ENCODE results near the gene TNK2. TPM values are rescaled to one million over a fixed set of nuclear protein-coding genes. Genes with fewer than 3 reads are reported as not detected.

Gene TNK2
- total and polyA plus RNA-seq, 2 donors (not counting 1 experiment from before 2014, with no cell fraction given), result 131 to 198 TPM

DNA sequence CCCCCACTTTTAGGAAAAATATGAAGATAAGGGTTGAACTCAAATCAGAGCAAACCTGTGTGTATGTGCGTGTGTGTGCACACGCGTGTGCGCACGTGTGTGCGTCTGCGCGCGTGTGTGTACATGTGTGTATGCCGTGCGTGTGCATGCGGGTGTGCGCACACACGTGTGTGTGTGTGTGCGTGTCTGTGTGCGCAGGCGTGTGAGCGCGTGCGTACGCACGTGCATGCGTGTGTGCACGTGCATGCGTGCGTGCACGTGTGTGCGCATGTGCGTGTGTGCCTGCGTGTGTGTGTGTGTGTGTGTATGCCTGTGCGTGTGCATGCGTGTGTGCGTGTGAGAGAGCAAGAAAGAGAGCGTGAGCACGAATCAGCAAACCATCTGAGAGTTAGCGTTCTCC lies 20.7 kb downstream of the TNK2 start:
- Mint-ChIP-seq H3K27me3 (no peaks in the 10 kb centered on the region), H3K4me3 (no peak overlapping the region), H3K27ac (no peak overlapping the region), H3K4me1 (peaks cover 3% of the 10 kb centered on the region), H3K9me3 (ENCODE audit: insufficient read depth) (no peaks in the 10 kb centered on the region)
- no peak overlapping the region for H3K9ac ChIP-seq (ENCODE audit: low read length)
- ChIA-PET POLR2A (no interaction called here), CTCF (no interaction called here)
- H3K4me1 ChIP-seq (ENCODE audit: control insufficient read depth in 2 of 2, insufficient read depth in 2 of 2, low read length in 2 of 2), result no peaks in the 10 kb centered on the region
- 95% methylated on average over 27 of the region's 36 CpGs for WGBS (ENCODE audit: insufficient coverage)
- intact Hi-C loops (cut with micrococcal nuclease), result no loop called here
- H2AFZ ChIP-seq (ENCODE audit: insufficient read depth, low read depth, low read length, poor library complexity, severe bottlenecking), result no peak overlapping the region
- H3K27ac ChIP-seq (ENCODE audit: low read length in 2 of 2), result no peak overlapping the region
- no peak for ATAC-seq (ENCODE audit: low read depth)
- H4K20me1 ChIP-seq (ENCODE audit: control insufficient read depth, insufficient read depth, low read length, poor library complexity, severe bottlenecking), result peaks cover 84% of the 10 kb centered on the region
- TF ChIP-seq, protein P1, sequence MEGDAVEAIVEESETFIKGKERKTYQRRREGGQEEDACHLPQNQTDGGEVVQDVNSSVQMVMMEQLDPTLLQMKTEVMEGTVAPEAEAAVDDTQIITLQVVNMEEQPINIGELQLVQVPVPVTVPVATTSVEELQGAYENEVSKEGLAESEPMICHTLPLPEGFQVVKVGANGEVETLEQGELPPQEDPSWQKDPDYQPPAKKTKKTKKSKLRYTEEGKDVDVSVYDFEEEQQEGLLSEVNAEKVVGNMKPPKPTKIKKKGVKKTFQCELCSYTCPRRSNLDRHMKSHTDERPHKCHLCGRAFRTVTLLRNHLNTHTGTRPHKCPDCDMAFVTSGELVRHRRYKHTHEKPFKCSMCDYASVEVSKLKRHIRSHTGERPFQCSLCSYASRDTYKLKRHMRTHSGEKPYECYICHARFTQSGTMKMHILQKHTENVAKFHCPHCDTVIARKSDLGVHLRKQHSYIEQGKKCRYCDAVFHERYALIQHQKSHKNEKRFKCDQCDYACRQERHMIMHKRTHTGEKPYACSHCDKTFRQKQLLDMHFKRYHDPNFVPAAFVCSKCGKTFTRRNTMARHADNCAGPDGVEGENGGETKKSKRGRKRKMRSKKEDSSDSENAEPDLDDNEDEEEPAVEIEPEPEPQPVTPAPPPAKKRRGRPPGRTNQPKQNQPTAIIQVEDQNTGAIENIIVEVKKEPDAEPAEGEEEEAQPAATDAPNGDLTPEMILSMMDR (IDR thresholded peaks at IDR 0.05), result no peak
- TF ChIP-seq EZH2 (IDR thresholded peaks at IDR 0.05; ENCODE audit: borderline replicate concordance, insufficient read depth, low read depth, low read length, poor library complexity, severe bottlenecking), result no peak
- DNase-seq, result no peak
- peaks cover 79% of the 10 kb centered on the region for H3K79me2 ChIP-seq (ENCODE audit: control insufficient read depth, insufficient read depth, low read length)
- H3K4me3 ChIP-seq (ENCODE audit: control extremely low read depth in 1 of 5, extremely low read depth in 1 of 5, insufficient read depth in 1 of 5, low read depth in 2 of 5, low read length in 4 of 5), result no peak overlapping the region
- no peaks in the 10 kb centered on the region for H3K9me3 ChIP-seq (ENCODE audit: control extremely low read depth in 1 of 3, control insufficient read depth in 2 of 3, insufficient read depth in 1 of 3, low read length in 2 of 3)
- H3K27me3 ChIP-seq (replicated peaks in 1 of 4; ENCODE audit: control extremely low read depth in 1 of 4, control insufficient read depth in 3 of 4, insufficient read depth in 4 of 4, low read length in 3 of 4), result no peaks in the 10 kb centered on the region
- no peak overlapping the region for H3K4me2 ChIP-seq (replicated peaks; ENCODE audit: low read depth, low read length, poor library complexity, severe bottlenecking)
- H3K36me3 ChIP-seq (replicated peaks in 1 of 2; ENCODE audit: control extremely low read depth in 1 of 2, control insufficient read depth in 1 of 2, extremely low read depth in 1 of 2, insufficient read depth in 2 of 2, low read length in 1 of 2), result peaks cover 0 to 68% of the 10 kb centered on the region in 2 experiments

DNA sequence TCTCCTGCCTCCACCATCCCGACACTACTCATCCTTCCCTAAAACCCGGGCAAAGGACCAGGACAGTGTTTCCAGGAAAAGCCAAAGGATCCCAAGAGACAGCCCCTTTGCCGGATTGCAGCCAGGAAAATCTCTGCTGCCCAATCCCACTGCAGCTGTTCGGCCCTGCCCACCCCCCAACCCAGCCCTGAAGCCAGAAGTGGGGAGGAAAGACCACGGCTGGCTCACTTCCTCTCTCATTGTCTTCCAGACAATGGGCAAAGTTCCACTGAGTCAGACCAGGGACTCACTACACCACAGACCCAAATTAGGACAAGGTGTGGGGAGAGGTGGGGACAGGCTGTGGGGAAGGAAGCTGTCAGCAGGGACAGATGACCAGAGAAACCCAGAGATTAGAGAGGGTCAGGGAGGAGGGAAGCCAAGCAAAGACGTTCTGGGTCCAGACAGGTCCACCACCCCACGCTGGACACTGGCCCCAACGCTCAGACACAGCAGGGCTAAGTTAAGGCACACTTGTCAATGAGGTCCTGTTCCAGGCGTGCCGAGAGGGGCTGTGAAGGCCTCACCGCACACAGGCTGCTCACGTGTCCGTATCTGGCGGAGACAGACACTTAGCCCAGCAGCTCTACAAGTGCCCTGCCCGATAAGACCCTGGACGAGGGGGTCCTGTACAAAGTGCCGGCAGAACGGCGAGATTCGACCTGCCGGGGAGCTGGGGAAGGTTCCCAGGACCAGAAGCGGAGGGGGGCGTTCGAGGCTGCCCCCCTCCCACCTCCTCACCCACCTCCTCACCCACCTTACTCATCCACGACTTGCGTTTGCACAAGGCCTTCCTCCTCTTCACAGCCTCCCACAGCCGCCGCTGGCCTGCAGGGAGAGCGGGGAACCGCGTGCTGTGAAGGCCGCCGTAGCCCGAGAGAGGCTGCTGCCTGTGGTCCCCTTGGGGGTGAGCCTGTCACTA lies 21.9 kb downstream of the TNK2 start:
- Histone ChIP-seq H3K4me1 (ENCODE audit: control insufficient read depth in 2 of 2, insufficient read depth in 2 of 2, low read length in 2 of 2) (no peaks in the 10 kb centered on the region), H4K20me1 (ENCODE audit: control insufficient read depth, insufficient read depth, low read length, poor library complexity, severe bottlenecking) (peaks cover 84% of the 10 kb centered on the region), H3K79me2 (ENCODE audit: control insufficient read depth, insufficient read depth, low read length) (peaks cover 79% of the 10 kb centered on the region), H3K27ac (ENCODE audit: low read length in 2 of 2) (no peak overlapping the region), H2AFZ (ENCODE audit: insufficient read depth, low read depth, low read length, poor library complexity, severe bottlenecking) (no peak overlapping the region), H3K4me2 (replicated peaks; ENCODE audit: low read depth, low read length, poor library complexity, severe bottlenecking) (no peak overlapping the region), H3K27me3 (replicated peaks in 1 of 4; ENCODE audit: control extremely low read depth in 1 of 4, control insufficient read depth in 3 of 4, insufficient read depth in 4 of 4, low read length in 3 of 4) (no peaks in the 10 kb centered on the region), H3K9me3 (ENCODE audit: control extremely low read depth in 1 of 3, control insufficient read depth in 2 of 3, insufficient read depth in 1 of 3, low read length in 2 of 3) (no peaks in the 10 kb centered on the region), H3K36me3 (replicated peaks in 1 of 2; ENCODE audit: control extremely low read depth in 1 of 2, control insufficient read depth in 1 of 2, extremely low read depth in 1 of 2, insufficient read depth in 2 of 2, low read length in 1 of 2) (peaks cover 0 to 71% of the 10 kb centered on the region in 2 experiments), H3K9ac (ENCODE audit: low read length) (no peak overlapping the region), H3K4me3 (ENCODE audit: control extremely low read depth in 1 of 5, extremely low read depth in 1 of 5, insufficient read depth in 1 of 5, low read depth in 2 of 5, low read length in 4 of 5) (no peak overlapping the region)
- peaks cover 3% of the 10 kb centered on the region for H3K4me1 Mint-ChIP-seq
- ChIA-PET CTCF (interaction anchor here (1.3 to 1.4 kb wide), 2 partner anchors 8 to 23 kb away, joined by 3 to 5 read pairs; no protein-coding TSS in a partner anchor), POLR2A (no interaction called here)
- no peak for DNase-seq
- H3K27ac Mint-ChIP-seq, result no peak overlapping the region
- H3K4me3 Mint-ChIP-seq, result no peak overlapping the region
- WGBS (ENCODE audit: insufficient coverage), result 96% methylated on average over 33 of the region's 34 CpGs
- no peak for ATAC-seq (ENCODE audit: low read depth)
- H3K9me3 Mint-ChIP-seq (ENCODE audit: insufficient read depth), result no peaks in the 10 kb centered on the region
- TF ChIP-seq, protein P1 (IDR thresholded peaks at IDR 0.05), result no peak
- TF ChIP-seq EZH2 (IDR thresholded peaks at IDR 0.05; ENCODE audit: borderline replicate concordance, insufficient read depth, low read depth, low read length, poor library complexity, severe bottlenecking), result no peak
- H3K27me3 Mint-ChIP-seq, result no peaks in the 10 kb centered on the region
- intact Hi-C loops (cut with micrococcal nuclease), result no loop called here
